HepG2 (cell line): ENCODE results near the gene TOP3B. TPM values are rescaled to one million over a fixed set of nuclear protein-coding genes. Genes with fewer than 3 reads are reported as not detected.

ENCODE experiments used
- ATAC-seq: fragments of 200-7000 bp; cut with Tn5 transposase; 3 replicates; pipeline ENCODE4 v1.9.1; 2020; ENCODE audit warnings: mild to moderate bottlenecking, moderate library complexity
- BruUV-seq: library from RNA; stranded (reverse); fragments of 400-500 nt; replicated peaks from 2 replicates; lab custom pipeline; 2021; lab: Mats Ljungman, UMichigan
- CTCF ChIA-PET: fragments of 300-600 bp; formaldehyde crosslinking; extraction: SDS; loops from one replicate; lab custom pipeline; 2021; ENCODE audit warnings: low total read pairs, inconsistent platforms, low intra/inter-chr PET ratio; lab: Yijun Ruan, JAX
- POLR2A ChIA-PET: fragments of 350-600 bp; sonication (Branson Sonifier 250); formaldehyde crosslinking; loops from one replicate; lab custom pipeline; 2020; ENCODE audit warnings: antibody characterized with exemption, inconsistent platforms; lab: Yijun Ruan, JAX
- DNase-seq: peaks from one replicate; pipeline ENCODE4 v3.0.0-alpha.2; 2015; ENCODE audit warnings: low spot score
- FAIRE-seq: peaks from 3 replicates; lab custom pipeline; 2011; peaks lifted over from hg19 to GRCh38; lab: Jason Lieb, UNC
- H2AFZ ChIP-seq: one replicate; pipeline ENCODE4 v1.6.1; 2011; ENCODE audit warnings: low read length, inconsistent platforms
- H3K27ac ChIP-seq: fragments of 300-600 bp; 3 replicates; pipeline ENCODE4 v1.8.0; 2011; ENCODE audit warnings: mixed run types, mild to moderate bottlenecking, mixed read lengths, low read length, inconsistent platforms; ENCODE audit not compliant: insufficient read depth; ENCODE audit errors: extremely low read length
- H3K27me3 ChIP-seq, 2 experiments: fragments of 200-600 bp in 1 of 2; 2 replicates in 1 of 2; 3 replicates in 1 of 2; pipeline versions ENCODE4 v1.6.0 to v1.8.0; 2011; ENCODE audit warnings: low read length in 2 of 2, mild to moderate bottlenecking in 2 of 2, moderate library complexity in 2 of 2, inconsistent platforms in 1 of 2; ENCODE audit not compliant: insufficient read depth in 2 of 2, control insufficient read depth in 1 of 2
- H3K36me3 ChIP-seq, 2 experiments: fragments of 200-600 bp in 1 of 2; replicated peaks in 1 of 2; 2 replicates in 1 of 2; 3 replicates in 1 of 2; pipeline versions ENCODE4 v1.5.1 to v1.8.0; 2011; ENCODE audit warnings: low read length in 2 of 2, inconsistent platforms in 1 of 2; ENCODE audit not compliant: insufficient read depth in 2 of 2, control insufficient read depth in 1 of 2
- H3K4me1 ChIP-seq: 2 replicates; pipeline ENCODE4 v1.5.1; 2012; ENCODE audit warnings: low read length, inconsistent platforms; ENCODE audit not compliant: insufficient read depth
- H3K4me2 ChIP-seq: 2 replicates; pipeline ENCODE4 v1.6.0; 2011; ENCODE audit warnings: low read depth, low read length, inconsistent platforms
- H3K4me3 ChIP-seq, 3 experiments: fragments of 200-600 bp in 1 of 3; sonication (generic), shearing (Covaris generic) in 1 of 3; replicated peaks in 1 of 3; 2 replicates each; pipeline ENCODE4 v1.5.1; 2011 to 2016; ENCODE audit warnings: low read length in 3 of 3, inconsistent platforms in 2 of 3, low read depth in 2 of 3, mild to moderate bottlenecking in 2 of 3, control low read depth in 1 of 3, mixed read lengths in 1 of 3; ENCODE audit not compliant: insufficient read depth in 1 of 3
- H3K79me2 ChIP-seq: one replicate; pipeline ENCODE4 v1.6.1; 2011; ENCODE audit warnings: low read length, inconsistent platforms; ENCODE audit not compliant: insufficient read depth
- H3K9ac ChIP-seq: 2 replicates; pipeline ENCODE4 v1.6.0; 2011; ENCODE audit warnings: mild to moderate bottlenecking, low read depth, low read length, inconsistent platforms; ENCODE audit not compliant: insufficient read depth
- H3K9me3 ChIP-seq: 2 replicates; pipeline ENCODE4 v1.5.1; 2012; ENCODE audit warnings: mild to moderate bottlenecking, low read length
- H4K20me1 ChIP-seq: 2 replicates; pipeline ENCODE4 v1.6.0; 2011; ENCODE audit warnings: inconsistent platforms, mild to moderate bottlenecking, low read length, moderate library complexity; ENCODE audit not compliant: insufficient read depth
- AKAP8 ChIP-seq: sonication (generic); formaldehyde crosslinking; IDR thresholded peaks from 2 replicates; pipeline ENCODE4 v1.5.1; 2020; ENCODE audit warnings: mild to moderate bottlenecking, missing genetic modification reagents
- BRF2 ChIP-seq: sonication (generic); formaldehyde crosslinking; IDR thresholded peaks from 2 replicates; pipeline ENCODE4 v1.8.1; 2022; ENCODE audit warnings: mild to moderate bottlenecking, missing genetic modification reagents
- DNMT3B ChIP-seq: conservative IDR thresholded peaks from 2 replicates; pipeline ENCODE4 v1.6.1; 2016; ENCODE audit warnings: missing biosample characterization, control low read depth
- FLYWCH1 ChIP-seq: sonication (generic); formaldehyde crosslinking; IDR thresholded peaks from 2 replicates; pipeline ENCODE4 v1.8.1; 2023; ENCODE audit warnings: mild to moderate bottlenecking, missing genetic modification reagents
- FOXA1 ChIP-seq, 2 experiments: fragments of 450-650 bp in 1 of 2; sonication (generic) in 1 of 2; formaldehyde crosslinking in 1 of 2; IDR thresholded peaks; 2 replicates each; pipeline versions ENCODE4 v1.4.0 to v1.6.1; 2016 to 2020; ENCODE audit warnings: missing genetic modification reagents in 1 of 2
- HOXD1 ChIP-seq: sonication (generic); formaldehyde crosslinking; IDR thresholded peaks from 2 replicates; pipeline ENCODE4 v1.5.0; 2020; ENCODE audit warnings: missing genetic modification reagents
- IRF2 ChIP-seq: IDR thresholded peaks from 2 replicates; pipeline ENCODE4 v1.6.1; 2018; ENCODE audit warnings: missing genetic modification reagents, missing compliant biosample characterization
- IRX3 ChIP-seq: sonication (generic); formaldehyde crosslinking; IDR thresholded peaks from 2 replicates; pipeline ENCODE4 v1.8.1; 2023; ENCODE audit warnings: mild to moderate bottlenecking, low read depth, missing genetic modification reagents, borderline replicate concordance
- JDP2 ChIP-seq: sonication (generic); formaldehyde crosslinking; IDR thresholded peaks from 2 replicates; pipeline ENCODE4 v1.8.1; 2022; ENCODE audit warnings: missing genetic modification reagents, borderline replicate concordance
- KDM5B ChIP-seq: sonication (generic); formaldehyde crosslinking; IDR thresholded peaks from 2 replicates; pipeline ENCODE4 v1.4.0; 2020; ENCODE audit warnings: missing genetic modification reagents, mild to moderate bottlenecking, borderline replicate concordance
- MAX ChIP-seq: IDR thresholded peaks from 2 replicates; pipeline ENCODE4 v1.6.1; 2012; ENCODE audit warnings: inconsistent platforms
- MED8 ChIP-seq: sonication (generic); formaldehyde crosslinking; IDR thresholded peaks from 2 replicates; pipeline ENCODE4 v1.8.1; 2023; ENCODE audit warnings: mild to moderate bottlenecking, missing genetic modification reagents; ENCODE audit not compliant: insufficient replicate concordance
- PAWR ChIP-seq: sonication (generic); formaldehyde crosslinking; IDR thresholded peaks from 2 replicates; pipeline ENCODE4 v1.4.0; 2020; ENCODE audit warnings: missing genetic modification reagents, mild to moderate bottlenecking, borderline replicate concordance
- PRMT3 ChIP-seq: sonication (generic); formaldehyde crosslinking; IDR thresholded peaks from 2 replicates; pipeline ENCODE4 v1.8.1; 2022; ENCODE audit warnings: low read depth, mild to moderate bottlenecking, moderate library complexity, missing genetic modification reagents, borderline replicate concordance
- REXO4 ChIP-seq: sonication (generic); formaldehyde crosslinking; IDR thresholded peaks from 2 replicates; pipeline ENCODE4 v1.8.0; 2022; ENCODE audit warnings: missing genetic modification reagents, mild to moderate bottlenecking, borderline replicate concordance
- RFX3 ChIP-seq: IDR thresholded peaks from 2 replicates; pipeline ENCODE4 v1.6.1; 2016; ENCODE audit warnings: missing biosample characterization, missing genetic modification reagents
- SAP130 ChIP-seq: IDR thresholded peaks from 2 replicates; pipeline ENCODE4 v1.6.1; 2016; ENCODE audit warnings: low read depth
- SPEN ChIP-seq: sonication (generic); formaldehyde crosslinking; IDR thresholded peaks from 2 replicates; pipeline ENCODE4 v1.5.1; 2020; ENCODE audit warnings: low read depth, mild to moderate bottlenecking, missing genetic modification reagents
- ZNF136 ChIP-seq: sonication (generic); formaldehyde crosslinking; IDR thresholded peaks from 2 replicates; pipeline ENCODE4 v1.8.1; 2022; ENCODE audit warnings: low read depth, mild to moderate bottlenecking, moderate library complexity, missing genetic modification reagents
- ZNF230 ChIP-seq: sonication (generic); formaldehyde crosslinking; IDR thresholded peaks from 2 replicates; pipeline ENCODE4 v1.4.0; 2020; ENCODE audit warnings: mild to moderate bottlenecking, missing genetic modification reagents
- ZNF235 ChIP-seq: sonication (generic); formaldehyde crosslinking; IDR thresholded peaks from 2 replicates; pipeline ENCODE4 v1.8.1; 2023; ENCODE audit warnings: mild to moderate bottlenecking, missing genetic modification reagents, borderline replicate concordance
- ZNF550 ChIP-seq: sonication (generic); formaldehyde crosslinking; IDR thresholded peaks from 2 replicates; pipeline ENCODE4 v1.4.0; 2020; ENCODE audit warnings: mild to moderate bottlenecking, missing genetic modification reagents, borderline replicate concordance
- ZNF589 ChIP-seq: sonication (generic); formaldehyde crosslinking; conservative IDR thresholded peaks from 2 replicates; pipeline ENCODE4 v1.8.0; 2022; ENCODE audit warnings: mild to moderate bottlenecking, moderate library complexity, missing genetic modification reagents
- ZSCAN20 ChIP-seq: sonication (generic); formaldehyde crosslinking; IDR thresholded peaks from 2 replicates; pipeline ENCODE4 v1.4.0; 2020; ENCODE audit warnings: missing genetic modification reagents, mild to moderate bottlenecking, borderline replicate concordance
- WGBS: methylation state at CpG from one replicate; pipeline ENCODE4 v1.1.6; 2017; ENCODE audit warnings: low lambda C conversion rate; 5-methylcytosine and 5-hydroxymethylcytosine counted together
- in situ Hi-C: cut with HindIII; loops from 2 replicates; pipeline ENCODE4 v1.10.0; 2017; ENCODE audit warnings: low pct_unique_long_range_greater_than_20kb; ENCODE audit not compliant: extremely low pct_ligation_motif_present
- intact Hi-C: fragments of 100-400 bp; cut with micrococcal nuclease; formaldehyde crosslinking; loops from one replicate; pipeline ENCODE4 v1.10.0; 2022; ENCODE audit not compliant: unreplicated experiment
- polyA plus RNA-seq, 8 experiments: library from polyadenylated mRNA; depleted of rRNA in 3 of 8; stranded (reverse) in 7 of 8; unstranded in 1 of 8; fragments of >200 nt; fragmentation: Illumina TruSeq in 4 of 8; extraction: Trizol in 4 of 8; gene quantifications; 2 replicates each; pipeline versions ENCODE4 v1.2.1 to v1.2.3, GENCODE V29; 2011 to 2016; ENCODE audit warnings: low read depth in 4 of 8, missing spikeins in 1 of 8, mixed read lengths in 1 of 8; ENCODE audit not compliant: insufficient read depth in 1 of 8
- total RNA-seq, 5 experiments: library from RNA; depleted of rRNA; stranded (reverse); fragments of >200 nt; fragmentation: Illumina TruSeq; extraction: Trizol; gene quantifications; 2 replicates each; pipeline ENCODE4 v1.2.3, GENCODE V29; 2016; ENCODE audit warnings: low read depth in 1 of 5

TOP3B gene
- total and polyA plus RNA-seq, 2 of the 13 experiments (the other 11 are each of a cell fraction or from before 2014, with no cell fraction given) = 28.5 to 29.7 TPM

GRCh38 chr22:21938071-21938822 lies 44.3 kb downstream of the TOP3B start:
- no TSS peak for BruUV-seq
- peak; percentile 74; the same call in 1 of the 2 replicates for TF ChIP-seq SPEN (CRISPR knock-in tag)
- TF ChIP-seq IRF2 (CRISPR knock-in tag) = no peak
- TF ChIP-seq DNMT3B = 0 out of 2 replicates have a peak, but pooled peaks have one; percentile 53
- TF ChIP-seq RFX3 (CRISPR knock-in tag) = no peak
- TF ChIP-seq JDP2 (CRISPR knock-in tag) = no peak
- TF ChIP-seq SAP130 = peak; percentile 94
- TF ChIP-seq ZNF136 = no peak
- TF ChIP-seq ZNF230 (CRISPR knock-in tag) = no peak
- TF ChIP-seq MED8 (CRISPR knock-in tag) = peak; percentile 57
- TF ChIP-seq ZNF589 (CRISPR knock-in tag) = peak; percentile 70; the same call in 1 of the 2 replicates
- TF ChIP-seq ZNF550 (CRISPR knock-in tag) = 0 out of 2 replicates have a peak, but pooled peaks have one; percentile 24
- peak; percentile 88 for TF ChIP-seq KDM5B (CRISPR knock-in tag)
- TF ChIP-seq HOXD1 (CRISPR knock-in tag) = no peak; the same call in none of the 2 replicates
- peak; percentile 43; the same call in 1 of the 2 replicates for TF ChIP-seq AKAP8 (CRISPR knock-in tag)
- no peak for TF ChIP-seq PAWR (CRISPR knock-in tag)
- no peak for TF ChIP-seq FOXA1 (IDR thresholded peaks at IDR 0.05)
- no peak for TF ChIP-seq FOXA1 (CRISPR knock-in tag; IDR thresholded peaks at IDR 0.05)
- TF ChIP-seq BRF2 (CRISPR knock-in tag) = 0 out of 2 replicates have a peak, but pooled peaks have one; percentile 49
- peak; percentile 84; the same call in 1 of the 2 replicates for TF ChIP-seq MAX
- no peak for TF ChIP-seq REXO4 (CRISPR knock-in tag)
- TF ChIP-seq FLYWCH1 (CRISPR knock-in tag) = no peak
- TF ChIP-seq ZNF235 (CRISPR knock-in tag) = 0 out of 2 replicates have a peak, but pooled peaks have one; percentile 78
- TF ChIP-seq PRMT3 (CRISPR knock-in tag) = no peak
- TF ChIP-seq ZSCAN20 = no peak
- TF ChIP-seq IRX3 (CRISPR knock-in tag) = peak; percentile 61; the same call in 1 of the 2 replicates

More at GRCh38 chr22:21938071-21938822, 44.3 kb downstream of the TOP3B start:
- peak overlapping the region; percentile 56 to 78 (median 72) for H3K4me3 ChIP-seq
- peaks cover 1 to 27% of the 10 kb centered on the region in 2 experiments; a peak in 4 of 5 replicates for H3K36me3 ChIP-seq
- peak overlapping the region; percentile 83 for H3K27ac ChIP-seq
- peak overlapping the region; percentile 89 for H2AFZ ChIP-seq
- H3K79me2 ChIP-seq = no peaks in the 10 kb centered on the region
- H3K27me3 ChIP-seq = no peaks in the 10 kb centered on the region
- peak overlapping the region; percentile 96 for H3K4me2 ChIP-seq
- H4K20me1 ChIP-seq = no peaks in the 10 kb centered on the region
- CTCF ChIA-PET = interaction anchor here (0.7 to 2.0 kb wide), 3 partner anchors 15 to 225 kb away, joined by 3 to 25 read pairs (median 15); partner anchors contain the start of gene PPM1F
- DNase-seq (peak; percentile 83), ATAC-seq (peak; percentile 96), FAIRE-seq (peak; percentile 96)
- in situ Hi-C loops = no loop called here
- H3K4me1 ChIP-seq = peaks cover 18% of the 10 kb centered on the region
- POLR2A ChIA-PET = interaction anchor here (1.0 to 1.8 kb wide), 3 partner anchors 15 to 257 kb away, joined by 3 to 16 read pairs (median 3); partner anchors contain the start of gene PPM1F
- H3K9ac ChIP-seq = peak overlapping the region; percentile 72
- 4% methylated on average over 21 of the region's 42 CpGs for WGBS
- intact Hi-C loops = loop anchor here (1.0 to 5.0 kb wide), 4 partner anchors 15 to 225 kb away; partner anchors contain the start of genes MAPK1 and PPM1F
- no peaks in the 10 kb centered on the region for H3K9me3 ChIP-seq
